HG03442 (cell line): ENCODE data around the gene FBXW10.
"Not testable (repeated sequence)": the region's sequence is repeated elsewhere in the genome, so short reads cannot be mapped to it uniquely, and the experiment has no call there.

Source experiments
- ATAC-seq: cut with Tn5 transposase; IDR thresholded peaks from one replicate; pipeline ENCODE4 v1.9.1; 2021; ENCODE audit warnings: mild to moderate bottlenecking, moderate library complexity; ENCODE audit not compliant: unreplicated experiment

The FBXW10 gene

GRCh38 chr17:18743699-18744421, at the start of gene FBXW10:
FBXW10 (plus strand) TSS chr17:18744054; CDS start chr17:18744245, 191 bp downstream.
- not testable (repeated sequence) for ATAC-seq

- not testable (repeated sequence) for ATAC-seq
Observed at GRCh38 chr17:18695143-18695542, 48.7 kb upstream of the FBXW10 start.

GRCh38 chr17:18698473-18699103, 45.3 kb upstream of the FBXW10 start:
- ATAC-seq: not testable (repeated sequence)

- ATAC-seq: not testable (repeated sequence)
Observed at GRCh38 chr17:18705955-18706354, 37.9 kb upstream of the FBXW10 start.

GRCh38 chr17:18708215-18708614, 35.6 kb upstream of the FBXW10 start:
- not testable (repeated sequence) for ATAC-seq

GRCh38 chr17:18712354-18712999, 31.4 kb upstream of the FBXW10 start:
- ATAC-seq: not testable (repeated sequence)

- ATAC-seq: not testable (repeated sequence)
Observed at GRCh38 chr17:18718643-18719427, 25.0 kb upstream of the FBXW10 start.

- ATAC-seq: not testable (repeated sequence)
Observed at GRCh38 chr17:18719428-18720110, 24.3 kb upstream of the FBXW10 start.

- not testable (repeated sequence) for ATAC-seq
Observed at GRCh38 chr17:18721775-18722547, 21.9 kb upstream of the FBXW10 start.

- ATAC-seq: not testable (repeated sequence)
Observed at GRCh38 chr17:18722612-18723011, 21.2 kb upstream of the FBXW10 start.

GRCh38 chr17:18723509-18723908, 20.3 kb upstream of the FBXW10 start:
- not testable (repeated sequence) for ATAC-seq

GRCh38 chr17:18732438-18732837, 11.4 kb upstream of the FBXW10 start:
- not testable (repeated sequence) for ATAC-seq

- not testable (repeated sequence) for ATAC-seq
Observed at GRCh38 chr17:18733350-18733749, 10.5 kb upstream of the FBXW10 start.

GRCh38 chr17:18739616-18740391, 4.0 kb upstream of the FBXW10 start:
- not testable (repeated sequence) for ATAC-seq

- ATAC-seq: not testable (repeated sequence)
Observed at GRCh38 chr17:18741228-18741627, 2.6 kb upstream of the FBXW10 start.

GRCh38 chr17:18744726-18745125, 872 bp downstream of the FBXW10 start:
- ATAC-seq: not testable (repeated sequence)

GRCh38 chr17:18746551-18746950, 2.7 kb downstream of the FBXW10 start:
- ATAC-seq: not testable (repeated sequence)

GRCh38 chr17:18747501-18747900, 3.6 kb downstream of the FBXW10 start:
- not testable (repeated sequence) for ATAC-seq

- not testable (repeated sequence) for ATAC-seq
Observed at GRCh38 chr17:18750242-18750641, 6.4 kb downstream of the FBXW10 start.
